HT-29 (cell line): ENCODE measurements around the gene MAP3K7CL. TPM values are rescaled to one million over a fixed set of nuclear protein-coding genes. Genes with fewer than 3 reads are reported as not detected.
A peak's percentile ranks its signal among the peaks of the same experiment; 100 is the strongest.

ENCODE experiments used
- DNase-seq: peaks from one replicate; pipeline ENCODE4 v3.0.0-alpha.2; 2015; ENCODE audit warnings: low spot score
- total RNA-seq: library from RNA; depleted of rRNA; stranded (reverse); fragments of >200 nt; shearing (Covaris generic); gene quantifications from 2 replicates; pipeline ENCODE4 v1.2.3, GENCODE V29; 2014; rRNA removed

The MAP3K7CL gene, protein sequence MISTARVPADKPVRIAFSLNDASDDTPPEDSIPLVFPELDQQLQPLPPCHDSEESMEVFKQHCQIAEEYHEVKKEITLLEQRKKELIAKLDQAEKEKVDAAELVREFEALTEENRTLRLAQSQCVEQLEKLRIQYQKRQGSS
- 1.9 and 3.0 TPM in 2 replicates for total RNA-seq

DNA sequence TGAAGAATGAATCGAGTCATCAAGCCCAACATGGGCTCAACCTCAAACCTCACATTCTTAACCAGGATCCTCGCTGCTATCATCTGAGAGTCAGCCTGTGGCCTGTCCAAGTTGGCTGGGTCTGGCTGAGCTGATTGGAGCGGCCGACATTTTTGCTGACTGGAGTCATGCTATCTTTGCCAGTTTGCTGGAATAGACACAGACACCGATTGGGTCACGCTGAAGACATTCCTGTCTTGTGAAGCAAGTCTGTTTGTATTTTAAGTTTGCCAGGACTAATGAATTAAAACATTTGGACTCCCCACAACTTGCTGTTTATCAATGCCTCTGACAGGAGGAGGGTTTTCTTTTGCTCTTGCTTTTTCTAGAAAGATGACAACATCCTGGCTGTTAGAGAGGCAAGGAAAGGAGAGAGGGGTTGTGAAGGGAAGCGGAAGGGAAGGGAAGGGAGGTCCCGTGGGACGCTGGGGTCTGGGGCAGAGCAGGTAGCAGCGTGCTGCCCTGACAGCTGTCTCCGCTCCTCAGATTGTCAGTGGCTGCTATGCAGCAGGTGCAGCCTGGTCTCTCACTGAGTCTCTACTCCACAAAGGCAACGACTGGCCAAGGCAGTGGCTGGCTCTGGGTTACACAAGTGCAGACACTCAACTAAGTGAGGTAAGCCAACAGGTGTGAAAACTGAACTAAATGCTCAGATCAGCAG lies at the start of gene MAP3K7CL:
TSS of gene MAP3K7CL (plus strand) at position 375 of the 700 bp plus-strand sequence. CDS start 2,701 bp downstream, outside the sequence.
- no peak for DNase-seq

GRCh38 chr21:29082046-29082815 lies 48.2 kb upstream of the MAP3K7CL start:
- no peak for DNase-seq

GRCh38 chr21:29083306-29083705 lies 47.1 kb upstream of the MAP3K7CL start:
- DNase-seq, result no peak

GRCh38 chr21:29084372-29084771 lies 46.1 kb upstream of the MAP3K7CL start:
- no peak for DNase-seq

DNA sequence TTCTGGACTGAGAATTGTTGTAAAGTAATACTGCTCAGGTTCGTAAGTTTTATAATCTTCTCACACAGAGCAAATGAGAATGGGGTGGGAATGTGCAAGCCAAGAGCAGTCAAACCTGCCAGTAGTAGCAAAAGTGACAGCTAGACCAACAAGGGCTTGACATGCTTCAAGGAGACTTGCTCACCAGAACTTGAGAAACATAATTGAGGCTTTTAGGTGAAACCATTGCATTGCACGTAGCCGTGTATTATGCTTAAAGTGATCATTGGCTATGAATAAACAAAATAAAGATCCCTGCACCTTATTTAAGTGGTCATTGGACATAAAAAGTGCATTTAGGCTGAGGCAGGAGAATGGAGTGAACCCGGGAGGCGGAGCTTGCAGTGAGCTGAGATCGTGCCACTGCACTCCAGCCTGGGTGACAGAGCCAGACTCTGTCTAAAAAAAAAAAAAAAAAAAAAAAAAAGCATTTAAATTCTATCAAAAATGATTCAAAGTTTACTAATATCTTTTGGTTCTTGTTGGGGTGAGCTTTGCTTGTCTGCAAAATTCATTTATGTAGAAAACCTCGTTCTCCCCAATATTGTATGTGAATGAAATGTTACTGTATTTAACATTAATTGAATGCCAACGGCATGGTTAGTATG lies 45.2 kb upstream of the MAP3K7CL start:
- no peak for DNase-seq

DNA sequence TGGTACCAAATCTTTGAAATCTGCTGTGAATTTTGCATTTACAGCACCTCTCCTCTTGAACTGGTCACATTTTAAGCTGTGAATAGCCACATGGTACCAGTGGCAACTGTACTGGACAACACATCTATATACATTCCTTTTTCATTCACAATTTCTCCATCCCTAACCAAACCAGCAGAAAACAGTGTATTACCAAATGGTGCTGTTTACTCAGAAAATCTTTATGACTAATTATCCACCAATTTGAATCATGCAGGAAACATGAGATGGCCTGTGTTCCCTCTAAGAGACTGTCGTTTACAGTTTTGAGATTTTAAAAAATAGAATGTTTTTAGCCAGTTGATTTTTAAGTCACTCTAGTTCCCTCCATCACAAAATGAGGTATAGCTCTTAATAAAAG lies 39.4 kb upstream of the MAP3K7CL start:
- no peak for DNase-seq

DNA sequence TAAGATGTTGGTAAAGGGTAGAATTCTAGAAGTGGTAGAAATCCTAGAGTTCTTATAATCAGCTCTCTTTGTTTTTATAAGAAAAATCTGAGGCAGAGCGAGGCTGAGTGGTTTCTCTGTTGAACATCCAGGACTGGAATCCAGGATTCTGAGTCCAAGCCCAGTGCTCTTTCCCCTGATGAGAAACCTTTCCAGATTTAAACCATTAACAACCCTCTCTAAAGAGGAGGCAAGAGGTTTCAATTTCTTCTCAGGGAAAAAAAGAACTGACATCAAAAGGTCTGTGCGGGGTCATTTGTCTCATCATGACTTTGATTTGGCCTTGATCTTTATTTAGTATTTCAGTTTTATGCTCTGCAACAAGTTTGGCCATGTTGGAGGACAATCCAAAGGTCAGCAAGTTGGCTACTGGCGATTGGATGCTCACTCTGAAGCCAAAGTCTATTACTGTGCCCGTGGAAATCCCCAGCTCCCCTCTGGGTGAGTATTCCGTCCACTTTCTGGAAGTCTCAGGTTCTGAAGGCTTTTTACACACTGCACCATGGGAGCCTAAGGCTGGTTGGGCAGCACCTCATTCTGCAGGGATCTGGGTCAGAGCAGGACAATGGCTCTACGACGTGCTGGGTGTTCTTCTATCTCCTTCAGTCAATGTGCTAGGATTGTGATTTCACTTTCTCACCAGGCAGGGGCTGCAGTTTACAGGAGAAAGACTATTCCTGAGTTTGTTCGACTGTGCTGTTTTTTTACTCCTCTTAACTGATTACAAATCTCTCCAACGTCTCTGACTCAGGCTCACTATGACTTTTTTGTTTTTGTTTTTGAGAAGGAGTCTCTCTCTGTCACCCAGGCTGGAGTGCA lies 38.1 kb upstream of the MAP3K7CL start:
- DNase-seq, result no peak

- no peak for DNase-seq
Observed at GRCh38 chr21:29096218-29097015, 34.0 kb upstream of the MAP3K7CL start.

DNA sequence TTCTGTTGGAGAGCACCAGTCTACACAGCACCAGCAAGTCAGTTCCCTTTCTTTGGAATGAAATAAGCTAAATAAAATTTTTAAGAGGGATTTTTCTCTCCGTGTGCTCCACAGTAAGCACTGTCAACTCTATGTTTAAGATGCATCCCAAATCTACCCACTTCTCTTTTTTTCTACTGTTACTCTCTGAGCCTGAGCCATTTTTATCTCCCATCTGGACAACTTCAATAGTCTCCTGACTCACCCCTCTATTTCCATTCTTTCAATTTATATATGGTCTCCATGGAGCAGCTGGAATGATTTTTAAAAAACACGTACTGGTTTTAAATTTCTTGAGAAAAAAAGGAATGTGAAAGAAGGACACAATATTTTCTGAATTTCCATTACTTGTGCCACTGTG lies 32.3 kb upstream of the MAP3K7CL start:
- DNase-seq, result no peak

DNA sequence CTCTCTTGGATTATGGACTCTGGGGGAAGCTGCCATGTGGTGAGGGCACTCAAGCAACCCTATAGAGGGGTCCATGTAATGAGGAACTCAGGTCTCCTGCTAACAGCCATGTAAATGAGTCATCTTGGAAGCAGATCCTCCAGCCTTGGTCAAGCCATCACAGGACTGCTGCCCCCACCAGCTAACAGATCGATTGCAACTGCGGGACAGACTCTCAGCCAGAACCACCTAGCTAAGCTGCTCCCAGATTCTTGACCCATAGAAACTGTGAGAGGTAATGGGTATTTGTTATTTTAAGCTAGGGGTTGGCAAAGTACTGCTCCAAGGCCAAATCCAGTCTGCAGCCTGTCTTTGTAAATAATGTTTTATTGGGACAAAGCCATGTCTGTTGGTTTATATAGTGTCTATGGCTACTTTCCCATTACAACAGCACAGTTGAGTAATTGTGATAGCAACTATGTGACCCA lies 27.6 kb upstream of the MAP3K7CL start:
- no peak for DNase-seq

DNA sequence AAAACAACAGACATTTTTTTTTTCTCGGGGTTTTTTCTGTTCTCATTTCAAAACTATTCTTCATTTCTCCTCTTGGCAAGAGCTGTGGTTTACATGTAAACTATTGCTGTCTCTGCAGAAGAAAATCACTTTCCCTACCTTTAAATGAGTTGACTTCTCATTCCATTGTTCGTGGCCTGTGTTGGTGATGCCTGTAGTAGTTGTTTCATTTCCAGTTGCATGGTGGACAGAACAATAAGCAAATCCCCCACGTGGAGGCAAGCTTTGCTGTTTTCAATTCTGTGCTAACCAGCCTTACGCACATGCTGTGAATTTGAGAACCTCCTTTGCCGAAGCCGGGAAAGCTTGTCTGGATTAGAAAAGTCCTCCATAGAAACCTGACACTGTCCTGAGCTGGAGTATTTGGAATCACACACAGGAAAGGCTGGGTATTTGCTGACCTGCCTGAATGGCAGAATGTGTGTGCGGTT lies 26.2 kb upstream of the MAP3K7CL start:
- DNase-seq, result no peak

- peak; percentile 49 for DNase-seq
Observed at GRCh38 chr21:29105218-29105617, 25.2 kb upstream of the MAP3K7CL start.

- DNase-seq, result no peak
Observed at GRCh38 chr21:29114765-29115500, 15.5 kb upstream of the MAP3K7CL start.

DNA sequence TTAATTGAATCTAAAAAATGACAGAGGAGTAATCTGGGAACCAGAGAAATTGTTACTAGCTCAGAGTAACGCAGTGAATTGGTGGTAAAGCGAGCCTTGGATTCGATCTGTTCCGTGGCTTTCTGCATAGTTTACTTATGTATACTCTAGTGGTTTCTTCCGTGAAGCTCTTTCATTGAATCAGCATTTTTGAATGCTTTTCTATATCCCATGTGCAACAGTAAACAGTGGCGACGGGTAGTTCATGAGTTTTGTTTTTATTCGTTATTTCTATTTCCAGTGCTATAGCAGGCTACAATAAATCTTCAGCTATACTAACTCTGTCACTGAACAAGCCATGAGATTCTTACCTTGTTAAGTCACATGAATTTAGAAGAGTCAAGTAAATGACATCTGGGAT lies 14.5 kb upstream of the MAP3K7CL start:
- no peak for DNase-seq

GRCh38 chr21:29117372-29117955 lies 13.0 kb upstream of the MAP3K7CL start:
- DNase-seq, result no peak

DNA sequence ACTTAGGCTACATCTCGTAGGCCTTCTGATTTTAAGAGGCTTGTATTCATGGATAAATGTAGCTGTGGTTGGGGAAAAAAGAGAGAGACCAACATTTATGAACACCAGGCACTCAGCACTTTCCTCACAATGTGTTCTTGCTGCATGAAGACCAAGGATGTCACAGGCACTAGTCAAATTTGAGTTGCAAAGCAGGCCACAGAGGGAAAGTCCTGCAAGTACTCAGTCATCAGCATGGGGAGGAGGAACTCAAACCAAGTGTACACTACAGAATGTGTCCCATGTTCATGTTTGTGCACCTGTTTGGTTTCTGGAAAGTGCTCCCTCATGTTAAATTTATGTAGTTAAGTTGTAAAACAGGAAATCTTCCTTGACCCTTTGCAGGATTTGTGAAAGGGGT lies 8.7 kb upstream of the MAP3K7CL start:
- DNase-seq, result no peak

DNA sequence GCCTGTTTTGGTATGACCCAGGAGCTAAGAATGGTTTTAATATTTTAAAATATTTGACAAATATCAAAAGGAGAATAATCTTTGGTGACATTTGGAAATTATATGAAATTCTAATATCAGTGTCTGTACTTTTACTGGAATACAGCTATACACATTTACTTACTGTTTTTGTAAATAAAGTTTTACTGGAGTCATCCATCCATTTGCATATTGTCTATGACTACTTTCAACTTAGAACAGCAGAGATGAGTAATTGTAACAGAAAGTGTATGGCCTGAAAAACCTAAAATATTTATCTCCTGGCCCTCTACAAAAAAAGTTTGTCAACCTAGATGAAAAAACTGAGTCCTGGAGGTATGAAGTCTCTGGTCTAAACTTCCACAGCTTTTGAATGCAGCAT lies 5.8 kb upstream of the MAP3K7CL start:
- DNase-seq, result no peak

GRCh38 chr21:29125191-29125590 lies 5.3 kb upstream of the MAP3K7CL start:
- DNase-seq, result no peak

DNA sequence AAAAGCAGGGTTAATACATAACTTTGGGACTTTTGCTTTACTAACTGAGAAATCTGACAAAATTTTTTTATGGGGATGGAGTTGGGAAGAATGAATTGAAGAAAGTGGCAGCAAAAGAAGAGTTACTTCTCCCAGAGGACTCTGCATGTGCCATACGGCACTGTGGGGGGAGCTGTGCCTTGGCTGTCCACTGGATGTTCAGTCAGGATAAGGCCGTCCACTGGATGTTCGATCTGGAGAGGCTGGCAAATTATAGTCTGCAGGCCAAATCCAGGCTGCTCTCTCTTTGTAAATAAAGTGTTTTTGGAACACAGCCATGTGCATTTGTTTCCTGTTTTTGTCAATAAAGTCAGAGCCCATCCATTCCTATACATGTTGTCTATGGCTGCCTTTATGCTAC lies 4.5 kb upstream of the MAP3K7CL start:
- DNase-seq, result no peak
